GM18505 (cell line): ENCODE results near the gene NHLRC4.

Source experiments
- ATAC-seq: cut with Tn5 transposase; IDR thresholded peaks from one replicate; pipeline ENCODE4 v1.9.1; 2021; ENCODE audit not compliant: unreplicated experiment
- POLR2A ChIP-seq: IDR thresholded peaks from 4 replicates; pipeline ENCODE4 v1.6.1; 2011; ENCODE audit warnings: borderline replicate concordance; ENCODE audit not compliant: insufficient read depth, insufficient read length; ENCODE audit errors: extremely low read depth

NHLRC4 gene

GRCh38 chr16:569445-570254 lies 2.8 kb downstream of the NHLRC4 start, which contains the start of gene PIGQ:
Gene PIGQ (plus strand): TSS chr16:569968. CDS start chr16:574075, 4,107 bp downstream.
- TF ChIP-seq POLR2A: peak; percentile 71
- ATAC-seq: peak; percentile 59

- no peak for TF ChIP-seq POLR2A
- ATAC-seq: no peak
Observed at GRCh38 chr16:572865-573650, 6.3 kb downstream of the NHLRC4 start.

GRCh38 chr16:574021-574760 lies 7.4 kb downstream of the NHLRC4 start:
- no peak for ATAC-seq
- no peak for TF ChIP-seq POLR2A

GRCh38 chr16:575354-576196 lies 8.8 kb downstream of the NHLRC4 start:
- no peak for ATAC-seq
- TF ChIP-seq POLR2A: no peak

- ATAC-seq: no peak
- TF ChIP-seq POLR2A: no peak
Observed at GRCh38 chr16:576197-576822, 9.5 kb downstream of the NHLRC4 start.

- ATAC-seq: no peak
- no peak for TF ChIP-seq POLR2A
Observed at GRCh38 chr16:576823-577201, 10.0 kb downstream of the NHLRC4 start.

GRCh38 chr16:577796-578195 lies 11.0 kb downstream of the NHLRC4 start:
- no peak for ATAC-seq
- no peak for TF ChIP-seq POLR2A

- TF ChIP-seq POLR2A: no peak
- ATAC-seq: no peak
Observed at GRCh38 chr16:578232-578869, 11.5 kb downstream of the NHLRC4 start.

- no peak for ATAC-seq
- no peak for TF ChIP-seq POLR2A
Observed at GRCh38 chr16:578870-579405, 12.1 kb downstream of the NHLRC4 start.

- no peak for TF ChIP-seq POLR2A
- ATAC-seq: no peak
Observed at GRCh38 chr16:580141-580945, 13.5 kb downstream of the NHLRC4 start.
